Activated naive CD4-positive, alpha-beta T cell treated with Interleukin-2 at 50 U/mL for 16 hours (primary cell): ENCODE data around the gene GP1BA.

ENCODE experiments used
- DNase-seq: peaks from one replicate; pipeline ENCODE4 v3.0.0-alpha.2; 2020

The GP1BA gene

DNA sequence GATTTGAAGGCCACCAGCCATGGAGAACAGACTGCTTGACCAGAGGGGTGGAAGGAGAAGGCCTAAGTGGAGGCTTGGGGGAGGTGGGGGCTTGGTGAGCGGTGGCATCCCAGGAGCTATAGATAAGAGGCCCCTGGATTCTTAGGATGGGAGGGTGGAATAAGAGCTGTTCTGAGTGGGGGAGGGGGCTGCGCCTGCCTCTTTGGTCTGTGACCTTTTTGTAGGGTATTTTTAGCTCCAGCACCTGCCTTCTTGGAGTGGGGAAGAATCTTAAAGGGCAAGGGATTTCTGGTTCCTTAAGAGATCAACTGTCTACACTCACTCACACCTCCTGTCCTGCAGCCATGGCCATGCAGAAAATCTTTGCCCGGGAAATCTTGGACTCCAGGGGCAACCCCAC lies 19.4 kb downstream of the GP1BA start:
- no peak for DNase-seq

DNA sequence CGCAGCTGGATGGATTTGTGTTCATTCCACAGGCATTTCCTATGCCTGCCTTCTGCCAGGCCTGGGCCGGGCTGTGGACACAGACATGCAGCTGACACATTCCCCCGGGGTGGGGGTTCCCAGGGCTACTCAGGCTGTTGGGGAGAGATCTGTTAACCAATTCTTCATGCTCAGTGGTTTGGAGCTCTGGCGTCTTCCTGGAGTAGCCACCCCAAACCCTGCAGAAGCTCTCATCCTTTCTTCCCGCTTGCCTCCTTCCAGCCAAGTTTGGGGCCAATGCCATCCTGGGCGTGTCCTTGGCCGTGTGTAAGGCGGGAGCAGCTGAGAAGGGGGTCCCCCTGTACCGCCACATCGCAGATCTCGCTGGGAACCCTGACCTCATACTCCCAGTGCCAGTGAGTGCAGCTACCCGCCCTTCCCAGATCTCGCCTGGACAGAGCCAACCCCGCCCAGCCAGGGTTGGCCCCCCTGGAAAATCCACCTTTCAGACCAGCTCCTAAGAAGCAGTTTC lies 21.4 kb downstream of the GP1BA start:
- no peak for DNase-seq

DNA sequence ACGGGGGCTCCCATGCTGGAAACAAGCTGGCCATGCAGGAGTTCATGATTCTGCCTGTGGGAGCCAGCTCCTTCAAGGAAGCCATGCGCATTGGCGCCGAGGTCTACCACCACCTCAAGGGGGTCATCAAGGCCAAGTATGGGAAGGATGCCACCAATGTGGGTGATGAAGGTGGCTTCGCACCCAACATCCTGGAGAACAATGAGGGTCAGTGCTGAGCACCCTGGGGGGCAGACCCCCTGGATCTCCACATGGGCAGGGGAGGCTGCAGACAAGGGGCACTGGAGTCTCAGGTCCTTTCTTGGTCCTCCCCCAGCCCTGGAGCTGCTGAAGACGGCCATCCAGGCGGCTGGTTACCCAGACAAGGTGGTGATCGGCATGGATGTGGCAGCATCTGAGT lies 23.0 kb downstream of the GP1BA start:
- no peak for DNase-seq

DNA sequence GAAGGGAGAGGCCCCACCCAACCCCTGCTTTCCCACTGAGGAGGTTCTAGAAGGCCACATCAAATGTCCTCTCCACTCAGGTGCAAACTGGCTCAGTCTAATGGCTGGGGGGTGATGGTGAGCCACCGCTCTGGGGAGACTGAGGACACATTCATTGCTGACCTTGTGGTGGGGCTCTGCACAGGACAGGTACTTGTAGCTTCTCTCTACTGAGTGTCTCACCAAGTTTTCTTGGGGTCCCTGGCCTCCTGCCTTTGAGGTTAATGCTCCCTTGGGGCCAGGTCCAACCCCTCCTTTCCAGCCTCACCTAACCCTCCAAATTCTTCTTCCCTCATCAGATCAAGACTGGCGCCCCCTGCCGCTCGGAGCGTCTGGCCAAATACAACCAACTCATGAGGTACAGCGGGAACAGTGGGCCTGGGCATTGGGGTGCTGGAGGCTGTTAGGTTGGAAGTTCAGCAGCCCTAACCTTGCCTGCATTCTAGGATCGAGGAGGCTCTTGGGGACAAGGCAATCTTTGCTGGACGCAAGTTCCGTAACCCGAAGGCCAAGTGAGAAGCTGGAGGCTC lies 24.5 kb downstream of the GP1BA start:
- peak; percentile 48 for DNase-seq

DNA sequence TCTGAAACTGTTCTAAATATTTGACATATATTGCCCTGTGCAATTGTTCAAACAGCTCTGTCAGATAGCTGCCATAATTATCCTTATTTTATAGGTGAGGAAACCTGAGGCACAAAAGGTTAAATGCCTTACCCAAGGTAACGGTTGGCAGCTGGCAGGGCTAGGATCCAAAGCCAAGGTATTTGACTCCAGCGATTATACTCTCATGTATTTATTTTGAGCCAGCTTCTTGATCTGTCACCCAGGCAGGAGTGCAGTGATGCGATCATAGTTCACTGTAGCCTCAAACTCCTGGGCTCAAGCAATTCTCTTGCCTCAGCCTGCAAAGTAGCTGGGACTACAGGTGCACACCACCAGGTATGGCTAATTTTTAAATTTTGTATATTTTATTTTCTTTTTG lies 26.0 kb downstream of the GP1BA start:
- DNase-seq = no peak

DNA sequence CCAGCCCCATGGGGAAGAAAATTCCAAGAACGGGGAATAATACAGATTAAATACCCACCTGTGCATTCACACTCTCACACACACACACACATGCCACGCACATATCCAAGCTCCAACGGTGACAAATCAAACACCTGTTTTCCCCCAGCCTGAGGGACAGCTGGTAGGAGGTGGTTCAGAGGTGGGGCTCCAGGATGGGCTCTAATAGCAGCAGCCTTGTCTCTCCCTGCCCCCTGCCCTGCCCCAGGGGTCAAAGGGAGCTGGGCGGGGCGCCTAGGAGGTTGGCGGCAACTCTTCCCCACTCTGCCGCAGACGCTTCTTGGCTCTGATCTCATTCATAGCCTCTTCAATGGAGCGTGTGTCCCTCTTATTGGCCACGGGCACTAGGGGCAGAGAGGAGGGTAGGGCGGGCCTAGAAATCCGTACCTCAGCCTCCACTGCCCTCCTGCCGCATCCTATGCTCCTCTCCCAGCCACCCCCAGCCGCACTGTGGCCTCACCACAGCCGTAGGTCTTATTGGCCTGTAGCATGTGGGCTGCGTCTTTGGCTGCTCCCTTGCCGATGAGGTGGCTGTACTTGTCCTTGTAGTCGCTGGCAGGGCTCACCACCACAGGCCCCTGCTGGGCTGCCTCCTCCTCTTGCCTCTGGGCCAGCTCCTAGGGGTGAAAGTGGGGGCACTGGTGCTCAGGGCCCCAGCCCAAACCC lies 27.3 kb downstream of the GP1BA start:
- DNase-seq = no peak

DNA sequence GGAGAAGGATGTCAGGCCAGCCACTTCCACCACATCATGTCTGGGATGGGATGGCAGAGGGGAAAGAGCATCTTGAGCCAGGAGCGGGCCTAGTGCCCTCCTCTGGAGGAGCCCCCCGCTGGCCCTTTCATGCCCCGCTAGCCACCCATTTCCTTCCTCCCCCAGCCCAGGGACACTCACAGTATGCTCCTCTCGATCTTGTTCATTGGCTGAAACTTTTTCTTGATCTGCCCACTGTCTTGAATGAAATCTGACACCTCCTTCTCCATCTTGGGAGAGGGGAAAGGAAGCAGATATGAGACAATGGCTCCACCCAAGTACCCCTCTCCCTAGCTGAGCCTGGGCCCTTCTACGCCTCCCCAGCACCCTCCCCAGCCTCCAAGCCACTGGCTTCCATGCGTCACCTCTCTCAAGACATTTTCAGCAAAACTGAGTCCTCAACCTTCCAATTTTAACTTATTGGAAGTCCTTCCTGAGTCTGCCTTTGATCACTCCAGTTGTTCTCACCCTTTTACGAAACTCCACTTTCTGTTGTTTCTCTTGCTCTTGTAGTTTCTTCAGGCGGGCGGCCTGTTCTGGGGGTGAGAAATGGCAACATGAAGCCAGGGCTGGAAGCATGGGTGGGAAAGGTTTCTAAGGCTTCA lies 28.3 kb downstream of the GP1BA start:
- no peak for DNase-seq

DNA sequence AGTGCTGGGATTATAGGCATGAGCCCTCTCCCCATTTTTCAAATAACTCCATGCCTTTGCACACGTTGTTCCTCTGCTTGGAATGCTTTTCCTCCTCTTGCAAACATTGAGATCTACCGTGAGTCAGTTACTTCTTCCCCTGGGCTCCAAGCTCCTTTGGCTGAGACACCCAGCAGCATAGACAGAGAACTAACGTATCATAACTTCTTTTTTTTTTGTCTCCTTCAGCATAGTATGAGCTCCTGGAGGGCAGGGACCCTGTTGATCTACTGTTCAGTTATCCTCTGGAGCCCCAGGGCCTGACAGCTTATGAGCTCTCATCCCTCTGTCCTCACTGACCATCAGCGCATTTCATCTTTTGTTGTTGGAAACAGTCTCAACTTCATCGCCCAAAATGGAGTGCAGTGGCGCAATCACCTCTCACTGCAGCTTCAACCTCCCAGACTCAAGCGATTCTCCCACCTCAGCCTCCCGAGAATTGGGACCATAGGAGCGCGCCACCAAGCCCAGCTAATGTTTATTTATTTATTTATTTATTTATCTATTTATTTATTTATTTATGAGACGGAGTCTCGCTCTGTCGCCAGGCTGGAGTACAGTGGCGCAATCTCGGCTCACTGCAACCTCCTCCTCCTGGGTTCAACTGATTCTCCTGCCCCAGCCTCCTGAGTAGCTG lies 33.4 kb downstream of the GP1BA start:
- DNase-seq = no peak

DNA sequence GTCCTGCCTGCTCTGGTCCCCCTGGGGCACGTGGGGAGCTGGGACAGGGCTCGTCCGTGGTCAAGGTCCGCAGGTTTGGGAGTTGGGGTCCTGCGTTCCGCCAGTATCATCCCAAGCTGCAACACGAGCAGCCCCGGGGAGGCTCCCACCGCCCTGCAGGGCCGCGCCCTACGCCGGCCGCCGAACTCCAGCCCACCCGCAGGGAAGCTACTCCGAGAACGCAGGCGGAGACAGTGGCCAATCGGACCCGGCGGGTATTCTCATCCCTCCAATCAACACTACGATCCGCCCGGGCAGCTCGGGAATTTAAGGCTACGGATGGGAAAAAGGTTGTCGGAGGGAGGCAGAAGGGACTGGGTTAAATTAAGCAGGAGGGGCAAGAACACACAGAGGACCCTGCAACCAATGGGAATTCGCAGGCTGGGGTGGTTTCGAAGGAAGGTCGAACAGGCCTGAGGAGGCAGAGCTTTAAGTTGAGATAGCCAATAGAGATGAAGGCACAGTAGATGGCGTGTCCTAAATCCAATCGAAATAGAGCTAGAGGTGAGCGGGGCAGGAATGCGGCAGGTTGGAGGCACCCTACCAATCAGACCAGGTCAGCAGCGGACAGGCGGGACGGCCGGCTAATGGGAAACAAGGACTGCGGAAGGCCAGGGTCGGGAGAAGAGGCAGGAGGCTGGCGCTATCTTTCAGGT lies 34.9 kb downstream of the GP1BA start:
- peak; percentile 93 for DNase-seq

DNA sequence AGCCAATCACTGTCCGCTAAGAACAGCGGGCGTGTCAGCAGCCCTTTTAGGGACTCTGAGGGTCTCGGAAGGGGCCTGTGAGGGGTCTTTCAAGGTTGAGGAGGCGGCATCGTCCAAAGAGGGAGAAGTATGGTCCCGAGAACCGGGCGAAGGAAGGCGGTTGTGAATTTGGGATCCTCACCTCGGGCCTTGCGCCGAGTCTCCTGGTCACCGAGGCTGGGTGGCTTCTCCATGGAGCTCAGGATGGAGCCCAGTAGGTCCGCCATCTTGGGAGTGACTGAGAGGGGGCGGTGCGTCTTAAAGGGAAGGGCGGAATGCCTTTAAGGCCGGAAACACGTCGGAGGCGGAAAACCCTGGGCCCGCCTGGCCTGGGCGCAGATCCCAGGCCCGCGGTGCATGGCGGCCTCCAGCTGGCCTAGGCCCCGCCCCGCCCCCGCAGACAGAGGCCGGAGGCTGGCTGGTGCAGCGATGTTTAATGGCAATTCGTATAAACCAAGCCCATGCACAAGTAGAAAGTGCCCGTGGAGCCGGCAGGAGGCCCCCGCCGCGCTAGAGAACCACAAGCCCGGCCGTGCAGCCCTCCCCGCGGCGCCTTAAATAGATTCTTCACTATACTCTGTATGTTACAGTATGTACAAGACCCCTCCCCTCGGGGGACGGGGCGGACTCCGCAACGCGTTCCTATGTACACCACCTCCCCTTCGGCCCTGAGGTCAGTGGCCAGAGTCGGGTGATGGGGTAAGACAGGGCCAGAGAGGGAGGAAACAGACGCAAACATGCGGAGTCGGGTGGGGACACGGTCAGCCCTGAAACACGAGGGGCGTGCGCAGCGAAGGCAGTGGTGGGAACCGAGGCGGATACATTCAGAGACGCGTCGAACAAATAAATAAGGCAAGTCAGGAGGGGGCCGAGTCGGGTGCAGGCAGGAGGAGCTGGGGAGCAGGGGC lies 35.7 kb downstream of the GP1BA start, which contains the start of gene SPAG7:
SPAG7 (minus strand) TSS at position 279 of the 947 bp plus-strand sequence; CDS start at position 266, 13 bp downstream.
- DNase-seq = peak; percentile 93

DNA sequence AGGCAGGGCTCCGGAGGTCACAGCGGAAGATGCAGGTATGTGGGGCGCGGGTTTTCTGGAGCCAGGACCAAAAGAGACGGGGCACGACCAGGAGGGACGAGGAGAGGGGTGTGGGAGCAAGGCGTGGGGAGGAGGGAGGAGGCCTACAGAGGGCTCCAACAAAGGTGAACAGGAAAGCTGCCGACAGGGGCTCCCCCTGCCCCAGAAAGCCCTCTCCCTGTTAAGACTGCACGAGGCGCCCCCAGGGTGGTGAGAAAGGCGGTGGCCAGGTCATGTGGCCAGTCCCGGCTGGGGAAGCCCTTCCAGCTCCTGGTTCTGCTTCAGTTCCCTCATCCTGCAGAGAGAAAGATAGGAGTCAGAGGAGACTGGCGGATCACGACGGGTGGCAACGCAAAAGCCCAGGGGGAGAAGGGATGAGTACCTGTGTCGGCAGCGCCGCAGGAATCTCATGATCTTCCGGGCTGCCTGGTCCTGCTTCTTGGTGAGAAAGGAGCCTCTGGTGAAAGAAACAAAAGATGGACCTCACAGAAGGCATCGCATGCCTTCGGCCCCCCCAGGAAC lies 36.5 kb downstream of the GP1BA start:
- DNase-seq = peak; percentile 42

DNA sequence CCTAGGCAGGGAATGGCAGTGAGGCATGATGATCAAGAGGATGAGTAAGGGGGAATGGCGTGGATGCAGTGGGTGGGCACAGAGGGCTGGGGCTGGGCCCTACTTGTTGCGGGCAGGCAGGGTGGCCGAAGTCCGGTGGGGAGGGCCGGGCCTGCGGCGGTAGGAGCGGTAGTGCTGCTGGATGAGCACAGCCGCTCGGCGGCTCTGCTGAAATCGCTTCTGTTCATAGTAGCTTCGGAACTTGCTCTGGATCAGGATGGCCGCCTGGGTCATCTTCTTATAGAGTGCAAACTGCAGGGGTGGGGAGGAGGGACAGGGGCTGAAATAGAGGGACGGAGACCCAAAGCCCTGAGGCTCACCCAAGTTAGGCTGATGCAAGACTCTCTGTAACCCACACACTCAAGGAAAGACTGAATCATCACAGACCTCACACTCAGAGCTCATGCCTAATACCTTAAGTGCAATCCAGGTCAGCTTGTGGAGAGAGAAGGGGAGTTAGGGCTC lies 37.0 kb downstream of the GP1BA start:
- peak; percentile 60 for DNase-seq

DNA sequence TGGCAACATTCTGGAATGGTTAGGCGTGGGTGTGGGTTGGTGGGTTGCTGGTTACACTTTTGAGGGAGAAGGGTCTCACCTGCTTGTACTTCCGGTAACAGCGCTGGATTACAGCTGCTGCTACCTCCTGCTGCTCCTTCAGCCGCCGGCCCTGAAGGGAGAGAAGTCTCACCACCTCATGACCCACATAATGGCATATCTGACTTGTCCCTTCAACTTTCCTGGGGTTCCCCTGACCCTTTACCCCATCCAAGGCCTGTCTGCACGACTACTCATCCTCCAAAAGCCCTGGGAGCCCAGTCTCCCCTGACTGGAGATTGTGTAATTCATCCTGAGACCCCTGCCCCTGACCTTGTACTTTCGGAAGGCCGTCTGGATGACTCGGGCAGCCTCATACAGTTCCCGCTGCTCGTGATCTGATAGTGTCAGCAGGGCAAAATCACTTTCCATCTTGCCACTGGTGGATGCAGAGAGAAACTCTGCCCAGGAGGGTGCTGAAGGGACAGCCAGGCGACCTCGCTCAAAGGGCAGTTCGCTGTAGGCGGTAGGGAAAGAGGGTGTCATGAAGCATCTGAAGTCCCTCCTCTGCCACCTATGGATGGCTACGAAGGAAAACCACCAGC lies 37.6 kb downstream of the GP1BA start:
- DNase-seq = peak; percentile 52

DNA sequence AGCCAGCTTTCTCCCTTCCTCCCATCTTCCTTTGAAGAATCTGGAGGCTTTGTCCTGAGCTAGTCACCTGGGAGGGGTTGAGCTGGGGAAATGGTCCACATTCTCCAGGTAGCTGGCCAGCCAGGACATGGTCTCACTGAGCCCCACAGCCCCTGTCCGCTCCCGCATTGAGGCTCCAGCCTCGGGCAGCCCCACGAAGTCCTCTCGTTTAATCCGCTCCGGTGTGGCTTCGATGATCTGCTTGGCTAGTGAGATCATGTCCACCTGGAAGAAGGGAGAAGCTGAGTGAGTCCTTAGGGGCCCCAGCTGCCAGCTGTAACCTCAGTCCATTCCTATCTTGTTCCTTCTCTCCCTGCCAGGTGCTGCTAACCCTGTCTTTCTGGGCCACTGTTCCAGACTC lies 38.2 kb downstream of the GP1BA start:
- no peak for DNase-seq

DNA sequence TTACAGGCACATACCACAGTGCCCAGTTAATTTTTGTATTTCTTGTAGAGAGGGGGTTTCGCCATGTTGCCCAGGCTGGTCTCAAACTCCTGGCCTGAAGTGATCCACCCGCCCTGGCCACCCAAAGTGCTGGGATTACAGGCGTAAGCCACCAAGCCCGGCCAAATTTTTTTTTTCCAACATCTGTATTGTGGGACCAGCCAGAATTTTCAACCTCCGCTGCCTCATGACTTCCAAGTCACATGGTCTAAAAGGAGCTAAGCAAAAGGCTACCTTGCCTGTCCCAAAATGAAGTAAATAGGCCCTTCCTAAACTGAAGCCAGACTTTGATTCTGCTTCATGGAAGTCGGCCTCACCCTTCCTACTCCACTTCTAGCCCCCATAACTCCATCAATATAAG lies 39.7 kb downstream of the GP1BA start:
- no peak for DNase-seq

DNA sequence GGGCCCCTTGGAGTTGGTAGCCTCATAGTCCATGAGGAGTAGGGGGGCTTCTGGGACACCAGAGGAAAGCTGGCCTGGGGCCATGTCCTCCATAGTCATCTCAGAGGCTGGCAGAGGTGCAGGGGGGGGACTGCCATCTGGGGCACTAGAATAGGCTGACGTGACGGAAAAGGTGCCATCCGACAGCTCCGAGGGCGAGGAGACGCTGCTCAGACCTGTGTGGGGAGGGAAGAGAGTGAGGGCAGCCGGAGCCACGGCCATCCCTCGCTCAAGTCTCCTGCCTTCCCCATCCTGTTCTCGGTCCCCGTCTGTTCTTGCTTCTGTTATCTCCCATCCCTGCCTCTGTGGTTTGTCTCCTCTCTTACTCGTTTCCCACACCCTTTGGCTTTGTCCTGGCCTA lies 40.2 kb downstream of the GP1BA start:
- no peak for DNase-seq

DNA sequence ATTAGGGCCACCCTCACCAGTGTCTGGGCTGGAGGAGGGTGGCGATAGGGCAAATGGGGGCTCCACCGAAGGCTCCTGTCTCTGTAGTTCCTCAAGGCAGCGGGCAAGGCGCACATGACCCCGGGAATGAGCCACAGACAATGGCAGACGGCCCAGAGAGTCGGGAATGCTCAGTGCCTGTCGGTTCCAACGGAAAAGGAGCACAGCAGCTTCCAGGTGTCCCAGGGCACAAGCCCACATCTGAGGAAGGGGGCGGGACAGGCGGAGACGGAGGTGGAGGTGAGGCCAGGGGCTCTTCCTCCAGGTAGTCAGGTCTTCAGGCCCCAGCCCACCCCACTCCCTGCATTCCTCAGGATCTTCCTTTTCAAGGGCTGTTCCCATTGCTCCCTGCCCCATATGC lies 40.7 kb downstream of the GP1BA start:
- DNase-seq = no peak

DNA sequence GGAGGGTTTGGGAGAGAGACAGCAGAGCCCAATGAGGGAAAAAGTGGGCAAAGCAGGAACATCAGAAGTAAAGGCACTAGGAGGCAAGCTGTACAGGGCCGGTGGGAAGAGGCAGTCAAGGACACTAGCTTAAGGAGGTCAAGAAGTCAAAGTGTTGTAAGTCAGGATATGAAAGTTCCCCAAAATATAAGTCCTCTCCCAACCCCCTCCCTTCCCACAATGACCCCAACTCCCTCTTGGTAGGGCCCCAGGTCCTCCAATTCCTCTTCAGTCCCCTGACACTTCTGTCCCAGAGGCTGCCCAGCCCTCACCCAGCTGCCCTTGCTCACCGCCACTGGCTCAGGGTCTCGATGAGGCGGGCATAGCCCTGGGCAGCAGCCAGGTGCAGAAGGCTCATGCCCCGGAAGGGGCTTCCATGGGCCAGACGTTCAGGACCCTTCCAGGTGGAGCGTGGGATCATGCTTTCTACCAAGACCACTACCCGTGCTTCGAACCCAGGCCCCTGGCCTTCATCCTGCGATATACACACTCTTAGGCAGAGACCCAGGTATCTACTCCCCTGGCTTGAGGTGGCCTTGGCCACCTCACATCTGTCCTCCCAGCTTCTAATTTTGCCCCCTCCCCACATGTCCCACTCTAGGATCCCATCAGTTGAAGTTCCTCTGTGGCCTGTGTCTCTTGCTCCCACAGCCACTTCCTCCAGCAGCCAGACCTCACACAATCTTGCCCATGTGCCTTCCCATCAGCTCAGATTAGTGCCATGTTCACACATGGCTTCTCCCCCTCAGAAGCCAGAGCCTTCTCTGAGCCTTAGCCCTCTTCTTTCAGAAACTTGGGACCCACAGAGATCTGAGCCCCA lies 41.4 kb downstream of the GP1BA start:
- DNase-seq = no peak

DNA sequence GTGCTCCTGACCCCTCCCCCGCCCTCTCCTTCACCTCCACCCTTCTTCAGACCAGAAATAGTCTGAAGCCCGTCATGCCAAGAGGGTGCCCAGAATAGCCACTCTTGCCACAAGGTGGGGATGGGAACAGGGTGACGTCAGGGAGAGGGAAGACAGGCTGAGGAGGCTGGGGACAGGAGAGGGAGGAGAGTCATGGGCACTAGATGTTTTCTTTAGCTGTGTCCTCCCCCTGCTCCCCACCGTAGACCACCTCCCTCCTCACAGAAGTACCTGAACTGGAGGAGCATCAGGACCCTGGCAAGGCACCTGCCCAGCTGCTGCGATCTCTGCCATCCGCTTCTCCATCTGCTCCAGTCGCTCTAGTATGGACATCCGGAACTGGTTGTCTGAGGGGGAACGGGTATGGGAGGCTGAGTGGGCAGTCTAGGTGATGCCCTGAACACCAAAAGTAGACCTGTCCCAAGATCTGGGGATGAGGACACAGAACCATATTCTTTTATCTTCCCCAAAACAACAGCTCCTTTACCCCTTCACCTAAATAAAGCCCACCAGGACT lies 42.1 kb downstream of the GP1BA start:
- DNase-seq = no peak
